ENCODE results near the gene GPR137C. TPM values are rescaled to one million over a fixed set of nuclear protein-coding genes. Genes with fewer than 3 reads are reported as not detected.

Gene GPR137C
- total and polyA plus RNA-seq, 2 of the 13 experiments (the other 11 are each of a cell fraction or from before 2014, with no cell fraction given), result 0.34 to 0.51 TPM

DNA sequence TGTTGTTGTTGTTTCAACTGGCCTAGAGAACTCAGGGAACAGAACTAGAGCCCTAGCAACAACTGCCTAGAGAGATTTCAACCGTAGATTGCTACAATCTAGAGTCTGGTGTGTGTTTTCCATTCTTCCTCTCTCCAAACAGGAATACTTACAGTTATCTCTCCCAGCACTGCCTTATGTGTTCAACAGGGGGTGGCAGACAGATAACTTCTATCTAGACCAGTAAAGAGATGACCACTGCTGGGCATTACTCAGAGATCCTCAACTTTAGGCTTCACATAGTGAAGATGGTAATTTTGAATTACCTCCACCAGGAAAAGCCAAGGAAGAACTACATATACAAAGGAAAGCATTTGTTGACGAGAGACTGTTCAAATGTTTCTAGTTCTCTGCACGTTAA lies 5.1 kb upstream of the GPR137C start (continued):
- TF ChIP-seq, protein P1, sequence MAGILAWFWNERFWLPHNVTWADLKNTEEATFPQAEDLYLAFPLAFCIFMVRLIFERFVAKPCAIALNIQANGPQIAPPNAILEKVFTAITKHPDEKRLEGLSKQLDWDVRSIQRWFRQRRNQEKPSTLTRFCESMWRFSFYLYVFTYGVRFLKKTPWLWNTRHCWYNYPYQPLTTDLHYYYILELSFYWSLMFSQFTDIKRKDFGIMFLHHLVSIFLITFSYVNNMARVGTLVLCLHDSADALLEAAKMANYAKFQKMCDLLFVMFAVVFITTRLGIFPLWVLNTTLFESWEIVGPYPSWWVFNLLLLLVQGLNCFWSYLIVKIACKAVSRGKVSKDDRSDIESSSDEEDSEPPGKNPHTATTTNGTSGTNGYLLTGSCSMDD (CRISPR knock-in tag; IDR thresholded peaks at IDR 0.05), result no peak
- TF ChIP-seq ZNF644 (CRISPR knock-in tag; IDR thresholded peaks at IDR 0.05; ENCODE audit: low read depth) (no peak), MYC (CRISPR knock-in tag; IDR thresholded peaks at IDR 0.05; ENCODE audit: borderline replicate concordance) (no peak), SNAPC2 (CRISPR knock-in tag; IDR thresholded peaks at IDR 0.05) (no peak)
- TF ChIP-seq, protein P2, sequence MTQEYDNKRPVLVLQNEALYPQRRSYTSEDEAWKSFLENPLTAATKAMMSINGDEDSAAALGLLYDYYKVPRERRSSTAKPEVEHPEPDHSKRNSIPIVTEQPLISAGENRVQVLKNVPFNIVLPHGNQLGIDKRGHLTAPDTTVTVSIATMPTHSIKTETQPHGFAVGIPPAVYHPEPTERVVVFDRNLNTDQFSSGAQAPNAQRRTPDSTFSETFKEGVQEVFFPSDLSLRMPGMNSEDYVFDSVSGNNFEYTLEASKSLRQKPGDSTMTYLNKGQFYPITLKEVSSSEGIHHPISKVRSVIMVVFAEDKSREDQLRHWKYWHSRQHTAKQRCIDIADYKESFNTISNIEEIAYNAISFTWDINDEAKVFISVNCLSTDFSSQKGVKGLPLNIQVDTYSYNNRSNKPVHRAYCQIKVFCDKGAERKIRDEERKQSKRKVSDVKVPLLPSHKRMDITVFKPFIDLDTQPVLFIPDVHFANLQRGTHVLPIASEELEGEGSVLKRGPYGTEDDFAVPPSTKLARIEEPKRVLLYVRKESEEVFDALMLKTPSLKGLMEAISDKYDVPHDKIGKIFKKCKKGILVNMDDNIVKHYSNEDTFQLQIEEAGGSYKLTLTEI (CRISPR knock-in tag; conservative IDR thresholded peaks at IDR 0.05), result no peak
- TF ChIP-seq, protein P3, sequence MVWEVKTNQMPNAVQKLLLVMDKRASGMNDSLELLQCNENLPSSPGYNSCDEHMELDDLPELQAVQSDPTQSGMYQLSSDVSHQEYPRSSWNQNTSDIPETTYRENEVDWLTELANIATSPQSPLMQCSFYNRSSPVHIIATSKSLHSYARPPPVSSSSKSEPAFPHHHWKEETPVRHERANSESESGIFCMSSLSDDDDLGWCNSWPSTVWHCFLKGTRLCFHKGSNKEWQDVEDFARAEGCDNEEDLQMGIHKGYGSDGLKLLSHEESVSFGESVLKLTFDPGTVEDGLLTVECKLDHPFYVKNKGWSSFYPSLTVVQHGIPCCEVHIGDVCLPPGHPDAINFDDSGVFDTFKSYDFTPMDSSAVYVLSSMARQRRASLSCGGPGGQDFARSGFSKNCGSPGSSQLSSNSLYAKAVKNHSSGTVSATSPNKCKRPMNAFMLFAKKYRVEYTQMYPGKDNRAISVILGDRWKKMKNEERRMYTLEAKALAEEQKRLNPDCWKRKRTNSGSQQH (CRISPR knock-in tag; IDR thresholded peaks at IDR 0.05; ENCODE audit: low read depth), result no peak
- TF ChIP-seq, protein P4, sequence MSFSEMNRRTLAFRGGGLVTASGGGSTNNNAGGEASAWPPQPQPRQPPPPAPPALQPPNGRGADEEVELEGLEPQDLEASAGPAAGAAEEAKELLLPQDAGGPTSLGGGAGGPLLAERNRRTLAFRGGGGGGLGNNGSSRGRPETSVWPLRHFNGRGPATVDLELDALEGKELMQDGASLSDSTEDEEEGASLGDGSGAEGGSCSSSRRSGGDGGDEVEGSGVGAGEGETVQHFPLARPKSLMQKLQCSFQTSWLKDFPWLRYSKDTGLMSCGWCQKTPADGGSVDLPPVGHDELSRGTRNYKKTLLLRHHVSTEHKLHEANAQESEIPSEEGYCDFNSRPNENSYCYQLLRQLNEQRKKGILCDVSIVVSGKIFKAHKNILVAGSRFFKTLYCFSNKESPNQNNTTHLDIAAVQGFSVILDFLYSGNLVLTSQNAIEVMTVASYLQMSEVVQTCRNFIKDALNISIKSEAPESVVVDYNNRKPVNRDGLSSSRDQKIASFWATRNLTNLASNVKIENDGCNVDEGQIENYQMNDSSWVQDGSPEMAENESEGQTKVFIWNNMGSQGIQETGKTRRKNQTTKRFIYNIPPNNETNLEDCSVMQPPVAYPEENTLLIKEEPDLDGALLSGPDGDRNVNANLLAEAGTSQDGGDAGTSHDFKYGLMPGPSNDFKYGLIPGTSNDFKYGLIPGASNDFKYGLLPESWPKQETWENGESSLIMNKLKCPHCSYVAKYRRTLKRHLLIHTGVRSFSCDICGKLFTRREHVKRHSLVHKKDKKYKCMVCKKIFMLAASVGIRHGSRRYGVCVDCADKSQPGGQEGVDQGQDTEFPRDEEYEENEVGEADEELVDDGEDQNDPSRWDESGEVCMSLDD (CRISPR knock-in tag; IDR thresholded peaks at IDR 0.05; ENCODE audit: borderline replicate concordance), result no peak

All from HepG2 (cell line).